ENCODE measurements around the gene OR51I1. TPM values are rescaled to one million over a fixed set of nuclear protein-coding genes. Genes with fewer than 3 reads are reported as not detected.

OR51I1 gene
- total RNA-seq (ENCODE audit: low replicate concordance): 0.09 TPM in 1 of 2 replicates, not detected in the other

- no peak within 1 kb of the TSS for H3K4me3 ChIP-seq (ENCODE audit: low read depth, low read length)
- TF ChIP-seq CTCF (IDR thresholded peaks at IDR 0.05; ENCODE audit: insufficient read depth, low read length): no peak
- DNase-seq (ENCODE audit: low read depth): no peak
These were observed at the start of gene OR51I1 for GRCh38 chr11:5441414-5441813. TSS of gene OR51I1 (minus strand) at chr11:5441514. CDS start at chr11:5441514, 0 bp downstream.

- no peak for TF ChIP-seq CTCF (IDR thresholded peaks at IDR 0.05; ENCODE audit: insufficient read depth, low read length)
- DNase-seq (ENCODE audit: low read depth): no peak
- H3K4me3 ChIP-seq (ENCODE audit: low read depth, low read length): no peak overlapping the region
These were observed 48.5 kb upstream of the OR51I1 start for GRCh38 chr11:5489576-5490357.

GRCh38 chr11:5488798-5489399, 47.6 kb upstream of the OR51I1 start:
- DNase-seq (ENCODE audit: low read depth): no peak
- H3K4me3 ChIP-seq (ENCODE audit: low read depth, low read length): no peak overlapping the region
- TF ChIP-seq CTCF (IDR thresholded peaks at IDR 0.05; ENCODE audit: insufficient read depth, low read length): no peak

GRCh38 chr11:5488385-5488784, 47.1 kb upstream of the OR51I1 start, which contains the start of gene OR52D1:
TSS of gene OR52D1 (plus strand) at chr11:5488685. CDS start at chr11:5488707, 22 bp downstream.
- H3K4me3 ChIP-seq (ENCODE audit: low read depth, low read length): no peak within 1 kb of the TSS
- no peak for DNase-seq (ENCODE audit: low read depth)
- no peak for TF ChIP-seq CTCF (IDR thresholded peaks at IDR 0.05; ENCODE audit: insufficient read depth, low read length)

GRCh38 chr11:5486421-5486820, 45.1 kb upstream of the OR51I1 start:
- no peak for DNase-seq (ENCODE audit: low read depth)
- no peak overlapping the region for H3K4me3 ChIP-seq (ENCODE audit: low read depth, low read length)
- no peak for TF ChIP-seq CTCF (IDR thresholded peaks at IDR 0.05; ENCODE audit: insufficient read depth, low read length)

GRCh38 chr11:5486003-5486402, 44.7 kb upstream of the OR51I1 start:
- TF ChIP-seq CTCF (IDR thresholded peaks at IDR 0.05; ENCODE audit: insufficient read depth, low read length): no peak
- H3K4me3 ChIP-seq (ENCODE audit: low read depth, low read length): no peak overlapping the region
- no peak for DNase-seq (ENCODE audit: low read depth)
